AG09319 (cell line): Measurements from ENCODE around the gene PLCG2.
"Not testable (repeated sequence)": the region's sequence is repeated elsewhere in the genome, so short reads cannot be mapped to it uniquely, and the experiment has no call there.

Experiments
- DNase-seq: peaks from one replicate; pipeline ENCODE4 v3.0.0-alpha.2; 2010; ENCODE audit warnings: low read depth; ENCODE audit errors: extremely low read depth
- CTCF ChIP-seq: IDR thresholded peaks from 2 replicates; pipeline ENCODE4 v1.5.1; 2011; ENCODE audit warnings: low read depth, mild to moderate bottlenecking, inconsistent platforms, low read length, moderate library complexity

PLCG2 gene

GRCh38 chr16:81755915-81756614 is 23.0 kb upstream of the PLCG2 start:
- DNase-seq: no peak
- TF ChIP-seq CTCF: no peak

- DNase-seq: no peak
Observed at GRCh38 chr16:81756615-81757356, 22.3 kb upstream of the PLCG2 start.

DNA sequence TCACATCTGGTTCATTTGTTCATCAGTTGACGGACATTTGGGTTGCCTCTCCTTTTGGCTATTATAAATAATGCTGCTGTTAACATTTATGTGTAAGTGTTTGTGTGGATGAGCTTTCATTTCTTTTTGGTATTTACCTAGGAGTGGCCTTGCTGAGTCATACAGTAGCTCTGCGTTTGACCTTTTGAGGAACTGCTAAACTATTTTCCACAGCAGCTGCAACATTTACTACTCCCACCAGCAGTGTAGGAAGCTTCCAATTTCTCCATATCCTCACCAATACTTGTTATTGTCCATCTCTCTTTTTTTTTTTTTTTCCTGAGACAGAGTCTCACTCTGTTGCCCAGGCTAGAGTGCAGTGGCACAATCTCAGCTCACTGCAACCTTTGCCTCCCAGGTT is 20.7 kb upstream of the PLCG2 start:
- DNase-seq: no peak
- no peak for TF ChIP-seq CTCF

More at GRCh38 chr16:81756615-81757356, 22.3 kb upstream of the PLCG2 start:
- no peak for TF ChIP-seq CTCF

DNA sequence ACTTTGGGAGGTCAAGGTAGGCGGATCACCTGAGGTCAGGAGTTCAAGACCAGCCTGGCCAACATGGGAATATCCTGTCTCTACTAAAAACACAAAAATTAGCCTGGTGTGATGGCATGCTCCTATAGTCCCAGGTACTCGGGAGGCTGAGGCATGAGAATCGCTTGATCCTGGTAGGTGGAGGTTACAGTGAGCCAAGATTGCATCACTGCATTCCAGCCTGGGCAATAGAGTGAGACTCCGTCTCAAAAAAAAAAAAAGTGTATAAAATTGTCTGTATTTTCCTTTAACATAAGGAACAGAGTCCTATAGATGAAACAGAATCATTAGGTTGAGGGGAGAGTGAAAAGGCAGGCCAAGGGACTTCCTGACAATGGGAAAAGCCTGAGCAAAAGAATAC is 16.8 kb upstream of the PLCG2 start:
- not testable (repeated sequence) for DNase-seq

DNA sequence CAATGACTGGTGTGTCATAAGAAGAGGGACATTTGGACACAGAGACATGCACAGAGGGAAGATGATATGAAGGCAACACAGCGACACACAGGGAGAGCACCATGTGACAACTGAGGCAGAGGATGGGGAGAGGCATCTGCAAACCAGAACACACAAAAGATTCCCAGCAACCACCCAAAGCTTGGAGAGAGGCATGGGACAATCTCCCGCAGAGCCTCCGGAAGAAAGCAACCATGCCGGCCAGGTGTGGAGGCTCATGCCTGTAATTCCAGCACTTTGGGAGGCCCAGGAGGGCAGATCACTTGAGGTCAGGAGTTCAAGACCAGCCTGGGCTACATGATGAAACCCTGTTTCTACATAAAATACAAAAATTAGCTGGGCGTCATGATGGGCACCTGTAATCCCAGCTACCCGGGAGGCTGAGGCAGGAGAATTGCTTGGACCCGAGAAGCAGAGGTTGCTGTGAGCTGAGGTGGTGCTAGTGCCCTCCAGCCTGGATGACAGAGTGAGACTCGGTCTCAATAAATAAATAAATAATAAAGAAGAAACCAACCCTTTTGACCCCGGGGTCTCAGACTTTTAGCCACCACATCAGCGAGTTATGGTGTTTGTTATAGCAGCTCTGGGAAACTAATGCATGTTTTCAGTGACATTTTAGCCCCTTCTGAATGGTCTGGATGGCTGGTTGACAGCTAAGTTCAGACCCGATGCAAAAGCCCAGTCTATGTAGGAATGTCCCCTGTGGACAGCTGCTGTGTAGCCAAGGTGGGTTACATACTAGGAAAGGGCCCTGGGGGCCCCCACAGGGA is 13.8 kb upstream of the PLCG2 start:
- no peak for TF ChIP-seq CTCF

DNA sequence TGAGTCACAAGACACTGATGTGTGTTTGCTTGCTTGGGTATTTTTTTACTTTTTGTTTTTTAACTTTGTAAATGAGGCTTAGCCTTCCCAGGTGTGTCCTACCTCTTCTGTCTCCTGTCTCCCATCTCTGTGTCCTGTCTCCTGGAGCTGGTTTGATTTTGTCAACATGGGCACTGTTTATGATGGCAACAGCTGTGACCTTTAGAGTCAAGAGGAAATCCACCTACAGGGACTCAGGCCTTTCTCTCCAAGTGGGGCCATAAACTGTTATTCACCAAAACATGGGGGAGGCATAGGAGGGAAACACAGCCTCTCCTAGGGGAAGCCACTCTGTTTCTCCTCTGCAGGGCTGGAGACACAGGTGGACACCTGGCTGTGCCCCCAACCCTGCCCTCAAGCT is 13.1 kb upstream of the PLCG2 start:
- TF ChIP-seq CTCF: no peak
- DNase-seq: no peak

More for the DNA sequence above, 13.8 kb upstream of the PLCG2 start:
- DNase-seq: no peak

DNA sequence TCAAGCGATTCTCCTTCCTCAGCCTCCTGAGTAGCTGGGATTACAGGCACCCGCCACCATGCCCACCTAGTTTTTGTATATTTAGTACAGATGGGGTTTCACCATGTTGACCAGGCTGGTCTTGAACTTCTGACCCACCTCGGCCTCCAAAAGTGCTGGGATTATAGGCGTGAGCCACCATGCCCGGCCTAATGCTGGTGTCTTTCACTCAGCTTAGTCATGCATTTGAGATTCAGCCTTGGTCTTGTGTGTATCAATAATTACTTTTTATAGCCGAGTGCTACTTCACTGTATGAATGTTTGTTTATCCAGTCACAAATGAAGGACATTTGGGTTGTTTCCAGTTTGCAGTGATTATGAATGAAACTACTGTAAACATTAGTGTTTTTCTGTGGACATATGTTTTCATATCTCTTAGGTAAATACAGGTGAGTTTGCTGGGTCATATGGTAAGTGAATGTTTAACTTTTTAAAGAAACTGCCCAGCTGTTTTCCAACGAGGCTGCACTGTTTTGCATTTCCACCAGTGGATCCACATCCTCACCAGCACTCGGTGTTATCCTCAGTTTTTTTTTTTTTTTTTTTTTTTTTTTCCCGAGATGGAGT is 11.0 kb upstream of the PLCG2 start:
- DNase-seq: no peak
- no peak for TF ChIP-seq CTCF
